K562 (cell line): ENCODE measurements around the gene CMIP. TPM values are rescaled to one million over a fixed set of nuclear protein-coding genes. Genes with fewer than 3 reads are reported as not detected.
A peak's percentile ranks its signal among the peaks of the same experiment; 100 is the strongest.

Source experiments
- ADNP ChIP-seq: fragments of 200-800 bp; sonication (Bioruptor generic); IDR thresholded peaks from 2 replicates; pipeline ENCODE4 v1.6.1; 2016; ENCODE audit warnings: missing genetic modification characterization, missing compliant biosample characterization
- ASH1L ChIP-seq: fragments of 450-650 bp; IDR thresholded peaks from 2 replicates; pipeline ENCODE4 v1.6.1; 2018; ENCODE audit warnings: borderline replicate concordance, mild to moderate bottlenecking, low read depth; ENCODE audit not compliant: partially characterized antibody
- CEBPB ChIP-seq: fragments of 450-650 bp; IDR thresholded peaks from 2 replicates; pipeline ENCODE4 v1.6.1; 2016; ENCODE audit warnings: missing genetic modification characterization, missing compliant biosample characterization
- CGGBP1 ChIP-seq: fragments of 250-450 bp; sonication (Bioruptor Pico); IDR thresholded peaks from 2 replicates; pipeline ENCODE4 v1.9.0; 2021; ENCODE audit warnings: mild to moderate bottlenecking
- DNMT1 ChIP-seq: fragments of 450-650 bp; IDR thresholded peaks from 2 replicates; pipeline ENCODE4 v1.6.1; 2016; ENCODE audit warnings: antibody characterized with exemption, mild to moderate bottlenecking
- E2F5 ChIP-seq: sonication (generic); formaldehyde crosslinking; IDR thresholded peaks from 2 replicates; pipeline ENCODE4 v1.8.0; 2022; ENCODE audit warnings: mild to moderate bottlenecking, missing genetic modification reagents
- E2F6 ChIP-seq, 2 experiments: IDR thresholded peaks; 2 replicates each; pipeline ENCODE4 v1.6.1; 2011; ENCODE audit warnings: borderline replicate concordance in 1 of 2, control low read depth in 1 of 2, low read depth in 1 of 2, low read length in 1 of 2, mild to moderate bottlenecking in 1 of 2, mixed read lengths in 1 of 2, moderate library complexity in 1 of 2; ENCODE audit not compliant: insufficient read depth in 1 of 2, insufficient read length in 1 of 2, poor library complexity in 1 of 2, severe bottlenecking in 1 of 2; ENCODE audit errors: extremely low read depth in 1 of 2
- ETV5 ChIP-seq: sonication (generic); formaldehyde crosslinking; IDR thresholded peaks from 2 replicates; pipeline ENCODE4 v1.4.0; 2020; ENCODE audit warnings: low read depth, mild to moderate bottlenecking, missing genetic modification reagents
- EWSR1 ChIP-seq: fragments of 450-650 bp; IDR thresholded peaks from 2 replicates; pipeline ENCODE4 v1.6.1; 2018; ENCODE audit warnings: borderline replicate concordance, mild to moderate bottlenecking, low read depth, moderate library complexity; ENCODE audit not compliant: partially characterized antibody
- FUS ChIP-seq: fragments of 200-400 bp; formaldehyde crosslinking; optimal IDR thresholded peaks from 2 replicates; pipeline ENCODE3; 2017; ENCODE audit warnings: low read depth, low read length
- GATAD2A ChIP-seq: fragments of 450-650 bp; IDR thresholded peaks from 2 replicates; pipeline ENCODE4 v1.6.1; 2017
- HOXB6 ChIP-seq: fragments of 250-450 bp; sonication (Bioruptor Pico); IDR thresholded peaks from 2 replicates; pipeline ENCODE4 v1.5.1; 2022; ENCODE audit warnings: mild to moderate bottlenecking, borderline replicate concordance
- KDM1A ChIP-seq, 2 experiments: fragments of 450-650 bp; IDR thresholded peaks; 2 replicates each; pipeline ENCODE4 v1.6.1; 2016; ENCODE audit warnings: mild to moderate bottlenecking in 2 of 2
- KDM2B ChIP-seq: fragments of 250-450 bp; sonication (Bioruptor Pico); IDR thresholded peaks from 2 replicates; pipeline ENCODE4 v1.8.0; 2021; ENCODE audit warnings: mild to moderate bottlenecking, moderate library complexity
- PYGO2 ChIP-seq: fragments of 450-650 bp; IDR thresholded peaks from 2 replicates; pipeline ENCODE4 v1.6.1; 2016; ENCODE audit warnings: mild to moderate bottlenecking, missing genetic modification characterization, moderate library complexity, missing compliant biosample characterization
- RFX5 ChIP-seq: IDR thresholded peaks from 2 replicates; pipeline ENCODE4 v1.6.1; 2011; ENCODE audit warnings: low read depth, mild to moderate bottlenecking, improper control_type of control experiment, low read length
- SRSF1 ChIP-seq: fragments of 200-400 bp; formaldehyde crosslinking; IDR thresholded peaks from 2 replicates; pipeline ENCODE4 v1.6.1; 2017; ENCODE audit warnings: mild to moderate bottlenecking, low read depth, low read length, moderate library complexity
- TFE3 ChIP-seq: fragments of 450-650 bp; formaldehyde crosslinking; IDR thresholded peaks from 2 replicates; pipeline ENCODE4 v1.4.0; 2020; ENCODE audit warnings: mild to moderate bottlenecking, mixed read lengths
- TRIM24 ChIP-seq, 2 experiments: fragments of 450-650 bp; IDR thresholded peaks; 2 replicates each; pipeline ENCODE4 v1.6.1; 2016
- ZNF518B ChIP-seq: fragments of 250-450 bp; sonication (Bioruptor Pico); IDR thresholded peaks from 2 replicates; pipeline ENCODE4 v1.5.0; 2021; ENCODE audit warnings: mild to moderate bottlenecking, moderate library complexity
- ZNF830 ChIP-seq: fragments of 250-450 bp; sonication (Bioruptor Pico); IDR thresholded peaks from 2 replicates; pipeline ENCODE4 v1.5.0; 2021; ENCODE audit warnings: mild to moderate bottlenecking
- polyA plus RNA-seq, 8 experiments: library from polyadenylated mRNA; depleted of rRNA in 4 of 8; stranded (reverse) in 5 of 8; unstranded in 3 of 8; fragments of >200 nt; fragmentation: Nextera tagmentation in 2 of 8; fragmentation: Illumina TruSeq in 1 of 8; extraction: Ambion mirVana in 2 of 8; extraction: Trizol in 1 of 8; gene quantifications; 2 replicates each; pipeline versions ENCODE4 v1.2.1 to v1.2.3, GENCODE V29; 2011 to 2014; ENCODE audit warnings: inconsistent platforms in 1 of 8, missing spikeins in 1 of 8
- total RNA-seq, 7 experiments: library from RNA; depleted of rRNA in 6 of 7; stranded (reverse); fragments of >200 nt in 6 of 7; fragmentation: Illumina TruSeq in 2 of 7; extraction: Trizol in 2 of 7; gene quantifications; 2 replicates each; pipeline versions ENCODE4 v1.2.1 to v1.2.3, GENCODE V29; 2011 to 2021; ENCODE audit warnings: low replicate concordance in 1 of 7

CMIP gene
- total and polyA plus RNA-seq, 9 of the 15 experiments (the other 6 are each of a cell fraction or from before 2014, with no cell fraction given): 0.94 to 82.5 (median 10.3) TPM

GRCh38 chr16:81469710-81470535 is 25.3 kb downstream of the CMIP start (continued):
- no peak for TF ChIP-seq ZNF518B (CRISPR knock-in tag)
- peak; percentile 87 for TF ChIP-seq ETV5 (CRISPR knock-in tag)
- peak; percentile 63 for TF ChIP-seq CEBPB (tag)
- no peak for TF ChIP-seq FUS
- TF ChIP-seq GATAD2A: no peak
- TF ChIP-seq E2F5 (CRISPR knock-in tag): no peak
- TF ChIP-seq HOXB6 (CRISPR knock-in tag): no peak
- no peak for TF ChIP-seq DNMT1
- no peak for TF ChIP-seq ADNP
- TF ChIP-seq CGGBP1 (CRISPR knock-in tag): no peak
- TF ChIP-seq RFX5: no peak
- TF ChIP-seq KDM2B: no peak
- no peak for TF ChIP-seq PYGO2 (tag)
- TF ChIP-seq KDM1A (IDR thresholded peaks at IDR 0.05): peak; percentile 32 to 52
- TF ChIP-seq TFE3 (CRISPR knock-in tag): no peak
- TF ChIP-seq ASH1L: no peak
- TF ChIP-seq SRSF1: no peak
- no peak for TF ChIP-seq EWSR1
- TF ChIP-seq E2F6 (IDR thresholded peaks at IDR 0.05; ENCODE audit: borderline replicate concordance in 1 of 2, extremely low read depth in 1 of 2, insufficient read depth in 1 of 2, insufficient read length in 1 of 2, low read depth in 1 of 2, low read length in 1 of 2, poor library complexity in 1 of 2, severe bottlenecking in 1 of 2): no peak
- no peak for TF ChIP-seq TRIM24 (IDR thresholded peaks at IDR 0.05)
- TF ChIP-seq ZNF830: no peak
